Measurements from ENCODE around the gene IGSF8.

GRCh38 chr1:160048335-160048734 lies 50.1 kb downstream of the IGSF8 start:
- TF ChIP-seq CTCF (IDR thresholded peaks at IDR 0.05; ENCODE audit: extremely low read depth in 1 of 2, insufficient read depth in 1 of 2, low read depth in 1 of 2, low read length in 2 of 2): no peak
- no peak for TF ChIP-seq POLR2A (IDR thresholded peaks at IDR 0.05; ENCODE audit: low read depth, low read length)
- TF ChIP-seq POLR2AphosphoS5 (IDR thresholded peaks at IDR 0.05; ENCODE audit: insufficient read depth, low read depth, low read length): no peak
- TF ChIP-seq MYC (IDR thresholded peaks at IDR 0.05; ENCODE audit: low read depth, low read length): no peak
- TF ChIP-seq GATA2 (IDR thresholded peaks at IDR 0.05; ENCODE audit: insufficient read depth, insufficient read length, low read depth, low read length): no peak
- no peak for TF ChIP-seq EZH2 (IDR thresholded peaks at IDR 0.05; ENCODE audit: borderline replicate concordance, low read depth, low read length, severe bottlenecking)
- TF ChIP-seq MAX (IDR thresholded peaks at IDR 0.05; ENCODE audit: insufficient read depth, insufficient read length): no peak
